Astrocyte of the hippocampus (primary cell): ENCODE results near the gene CTF1.
"Not testable (repeated sequence)": the region's sequence is repeated elsewhere in the genome, so short reads cannot be mapped to it uniquely, and the experiment has no call there.

Experiments
- DNase-seq: peaks from one replicate; pipeline ENCODE4 v3.0.0; 2011; ENCODE audit warnings: low read depth, low spot score

The CTF1 gene

GRCh38 chr16:30930160-30930571 lies 33.8 kb downstream of the CTF1 start:
- DNase-seq, result no peak

- no peak for DNase-seq
These were observed 34.7 kb downstream of the CTF1 start for GRCh38 chr16:30931068-30931650.

GRCh38 chr16:30934827-30935557 lies 38.6 kb downstream of the CTF1 start:
- peak; percentile 58 for DNase-seq

GRCh38 chr16:30937692-30938091 lies 41.3 kb downstream of the CTF1 start:
- DNase-seq, result no peak

GRCh38 chr16:30939571-30939970 lies 43.2 kb downstream of the CTF1 start:
- not testable (repeated sequence) for DNase-seq

- peak; percentile 83 for DNase-seq
These were observed 45.4 kb downstream of the CTF1 start for GRCh38 chr16:30941600-30942425.

- no peak for DNase-seq
These were observed 46.0 kb downstream of the CTF1 start for GRCh38 chr16:30942426-30942806.

GRCh38 chr16:30944352-30944751 lies 47.9 kb downstream of the CTF1 start:
- no peak for DNase-seq

- no peak for DNase-seq
These were observed 50.5 kb downstream of the CTF1 start for GRCh38 chr16:30946671-30947540.

GRCh38 chr16:30947541-30947858 lies 51.1 kb downstream of the CTF1 start:
- DNase-seq, result no peak

GRCh38 chr16:30947859-30948666 lies 51.6 kb downstream of the CTF1 start:
- DNase-seq, result peak; percentile 99

- DNase-seq, result peak; percentile 79
These were observed 52.5 kb downstream of the CTF1 start, which contains the start of gene ORAI3 for GRCh38 chr16:30948667-30949649. TSS of gene ORAI3 (plus strand) at chr16:30949068. CDS start at chr16:30949290, 222 bp downstream.

- DNase-seq, result peak; percentile 59
These were observed 53.5 kb downstream of the CTF1 start for GRCh38 chr16:30949650-30950515.

- DNase-seq, result no peak
These were observed 54.2 kb downstream of the CTF1 start for GRCh38 chr16:30950516-30951065.

- no peak for DNase-seq
These were observed 54.8 kb downstream of the CTF1 start for GRCh38 chr16:30951193-30951592.

- DNase-seq, result peak; percentile 77
These were observed 55.3 kb downstream of the CTF1 start for GRCh38 chr16:30951750-30952149.

- no peak for DNase-seq
These were observed 56.7 kb downstream of the CTF1 start for GRCh38 chr16:30953111-30953510.
